NCI-H510A treated with DMSO at 0.1 percent for 48 hours (cell line): Measurements from ENCODE around the gene ARHGAP23.
"Not testable (repeated sequence)": the region's sequence is repeated elsewhere in the genome, so short reads cannot be mapped to it uniquely, and the experiment has no call there.

Experiments used
- DNase-seq: peaks from one replicate; lab custom pipeline; 2025; lab: John Stamatoyannopoulos, UW

Gene ARHGAP23

GRCh38 chr17:38512473-38513058 is 84.3 kb downstream of the ARHGAP23 start:
- no peak for DNase-seq

GRCh38 chr17:38526526-38526925 is 98.3 kb downstream of the ARHGAP23 start:
- DNase-seq = not testable (repeated sequence)

- DNase-seq = not testable (repeated sequence)
These were observed 99.9 kb downstream of the ARHGAP23 start for GRCh38 chr17:38528141-38528540.

GRCh38 chr17:38530856-38531255 is 102.6 kb downstream of the ARHGAP23 start:
- DNase-seq = not testable (repeated sequence)

- DNase-seq = not testable (repeated sequence)
These were observed 103.5 kb downstream of the ARHGAP23 start for GRCh38 chr17:38531761-38532160.

GRCh38 chr17:38532451-38532850 is 104.2 kb downstream of the ARHGAP23 start:
- no peak for DNase-seq

GRCh38 chr17:38533241-38533640 is 105.0 kb downstream of the ARHGAP23 start:
- DNase-seq = no peak

- DNase-seq = no peak
These were observed 105.7 kb downstream of the ARHGAP23 start for GRCh38 chr17:38533866-38534497.

GRCh38 chr17:38534498-38534885 is 106.2 kb downstream of the ARHGAP23 start:
- no peak for DNase-seq

- DNase-seq = no peak
These were observed 107.6 kb downstream of the ARHGAP23 start for GRCh38 chr17:38535886-38536285.

GRCh38 chr17:38536661-38537060 is 108.4 kb downstream of the ARHGAP23 start:
- no peak for DNase-seq

GRCh38 chr17:38538906-38539305 is 110.6 kb downstream of the ARHGAP23 start:
- peak; percentile 88 for DNase-seq

GRCh38 chr17:38539386-38539785 is 111.1 kb downstream of the ARHGAP23 start:
- DNase-seq = peak; percentile 77

GRCh38 chr17:38540514-38541045 is 112.3 kb downstream of the ARHGAP23 start:
- DNase-seq = no peak

GRCh38 chr17:38541281-38541680 is 113.0 kb downstream of the ARHGAP23 start:
- peak; percentile 55 for DNase-seq

GRCh38 chr17:38542286-38542685 is 114.0 kb downstream of the ARHGAP23 start:
- DNase-seq = no peak

- DNase-seq = peak; percentile 49
These were observed 115.3 kb downstream of the ARHGAP23 start for GRCh38 chr17:38543403-38544174.

- DNase-seq = no peak
These were observed 116.0 kb downstream of the ARHGAP23 start for GRCh38 chr17:38544175-38544838.

- no peak for DNase-seq
These were observed 116.6 kb downstream of the ARHGAP23 start for GRCh38 chr17:38544839-38545209.

- DNase-seq = no peak
These were observed 117.4 kb downstream of the ARHGAP23 start for GRCh38 chr17:38545531-38546225.

GRCh38 chr17:38546396-38546795 is 118.1 kb downstream of the ARHGAP23 start:
- DNase-seq = no peak

GRCh38 chr17:38547444-38547843 is 119.2 kb downstream of the ARHGAP23 start:
- no peak for DNase-seq
